Hematopoietic multipotent progenitor cell treated with erythropoietin and hydrocortisone succinate and interleukin-3 and kit ligand, for 15 days (in vitro differentiated cells): ENCODE measurements around the gene RTL9.
A peak's percentile ranks its signal among the peaks of the same experiment; 100 is the strongest.
"Not testable (repeated sequence)": the region's sequence is repeated elsewhere in the genome, so short reads cannot be mapped to it uniquely, and the experiment has no call there.

Source experiments
- DNase-seq: peaks from one replicate; pipeline ENCODE4 v3.0.0-alpha.2; 2015; ENCODE audit warnings: low spot score

RTL9 gene

GRCh38 chrX:110406250-110406649, 47.6 kb downstream of the RTL9 start:
- DNase-seq = not testable (repeated sequence)

GRCh38 chrX:110406822-110407221, 48.2 kb downstream of the RTL9 start:
- DNase-seq = no peak

- DNase-seq = peak; percentile 82
These were observed 49.4 kb downstream of the RTL9 start for GRCh38 chrX:110407910-110408545.
